CD14-positive monocyte (primary cell): ENCODE measurements around the gene VNN1. TPM values are rescaled to one million over a fixed set of nuclear protein-coding genes. Genes with fewer than 3 reads are reported as not detected.
A peak's percentile ranks its signal among the peaks of the same experiment; 100 is the strongest.

Source experiments
- DNase-seq, 3 donors: peaks; one replicate each; pipeline ENCODE4 v3.0.0-alpha.2; 2011 to 2022
- H2AFZ ChIP-seq: 2 replicates; pipeline ENCODE4 v1.6.0; 2012; ENCODE audit warnings: mild to moderate bottlenecking, low read depth, low read length, inconsistent platforms; ENCODE audit not compliant: insufficient read depth, poor library complexity, severe bottlenecking
- H3K27ac ChIP-seq, 2 donors: 1 replicate in 1 of 2; 2 replicates in 1 of 2; pipeline ENCODE4 v1.5.1; 2012 to 2013; ENCODE audit warnings: low read length in 2 of 2, control low read depth in 1 of 2, inconsistent platforms in 1 of 2, low read depth in 1 of 2, mild to moderate bottlenecking in 1 of 2
- H3K27me3 ChIP-seq, 2 donors: one replicate each; pipeline versions ENCODE4 v1.6.0 to v1.6.1; 2011 to 2013; ENCODE audit warnings: low read length in 2 of 2; ENCODE audit not compliant: control insufficient read depth in 2 of 2, insufficient read depth in 2 of 2
- H3K36me3 ChIP-seq, 2 donors: replicated peaks in 1 of 2; 1 replicate in 1 of 2; 2 replicates in 1 of 2; pipeline versions ENCODE4 v1.5.1 to v1.6.1; 2012 to 2013; ENCODE audit warnings: low read length in 2 of 2, control low read depth in 1 of 2, inconsistent platforms in 1 of 2, mild to moderate bottlenecking in 1 of 2; ENCODE audit not compliant: insufficient read depth in 2 of 2, control insufficient read depth in 1 of 2
- H3K4me1 ChIP-seq, 2 donors: 1 replicate in 1 of 2; 2 replicates in 1 of 2; pipeline versions ENCODE4 v1.5.1 to v1.6.1; 2012 to 2013; ENCODE audit warnings: low read length in 2 of 2, control low read depth in 1 of 2, inconsistent platforms in 1 of 2, mild to moderate bottlenecking in 1 of 2, moderate library complexity in 1 of 2; ENCODE audit not compliant: insufficient read depth in 2 of 2, control insufficient read depth in 1 of 2
- H3K4me2 ChIP-seq: replicated peaks from 2 replicates; pipeline ENCODE3; 2012; ENCODE audit warnings: low read length, moderate library complexity, mild to moderate bottlenecking; ENCODE audit not compliant: poor library complexity, severe bottlenecking; ENCODE audit errors: extremely low read depth
- H3K4me3 ChIP-seq, 3 experiments: fragments of 200-600 bp in 1 of 3; sonication (generic) in 1 of 3; replicated peaks in 1 of 3; 1 replicate in 2 of 3; 2 replicates in 1 of 3; pipeline ENCODE4 v1.5.1; 2011 to 2013; ENCODE audit warnings: low read length in 3 of 3, mild to moderate bottlenecking in 3 of 3, control low read depth in 2 of 3, low read depth in 2 of 3, inconsistent platforms in 1 of 3, moderate library complexity in 1 of 3
- H3K79me2 ChIP-seq: 2 replicates; pipeline ENCODE4 v1.6.0; 2012; ENCODE audit warnings: mild to moderate bottlenecking, control low read depth, inconsistent platforms, low read length, moderate library complexity; ENCODE audit not compliant: insufficient read depth
- H3K9ac ChIP-seq: 2 replicates; pipeline ENCODE4 v1.6.0; 2017; ENCODE audit warnings: low read length, mild to moderate bottlenecking; ENCODE audit not compliant: insufficient read depth, poor library complexity, severe bottlenecking
- H3K9me3 ChIP-seq, 2 donors: replicated peaks in 1 of 2; 1 replicate in 1 of 2; 2 replicates in 1 of 2; pipeline versions ENCODE4 v1.5.1 to v1.6.1; 2012 to 2013; ENCODE audit warnings: low read length in 2 of 2, control low read depth in 1 of 2; ENCODE audit not compliant: control insufficient read depth in 1 of 2, insufficient read depth in 1 of 2
- H4K20me1 ChIP-seq: 2 replicates; pipeline ENCODE4 v1.6.0; 2012; ENCODE audit warnings: mild to moderate bottlenecking, low read length, control low read depth, moderate library complexity; ENCODE audit not compliant: insufficient read depth
- H3K27ac Mint-ChIP-seq, 7 donors: one replicate each; pipeline ENCODE4 v1.8.0; 2020; ENCODE audit warnings: mild to moderate bottlenecking in 7 of 7, mixed read lengths in 7 of 7, moderate library complexity in 6 of 7, inconsistent platforms in 2 of 7
- H3K27me3 Mint-ChIP-seq, 3 donors: one replicate each; pipeline ENCODE4 v1.8.0; 2021 to 2022; ENCODE audit warnings: low read depth in 3 of 3, mild to moderate bottlenecking in 3 of 3, mixed read lengths in 3 of 3, moderate library complexity in 3 of 3, inconsistent platforms in 1 of 3
- H3K36me3 Mint-ChIP-seq, 2 donors: one replicate each; pipeline ENCODE4 v1.8.0; 2020; ENCODE audit warnings: mixed read lengths in 2 of 2, inconsistent platforms in 1 of 2, mild to moderate bottlenecking in 1 of 2
- H3K4me1 Mint-ChIP-seq: one replicate; pipeline ENCODE4 v1.8.0; 2020; ENCODE audit warnings: mild to moderate bottlenecking, mixed read lengths
- H3K4me3 Mint-ChIP-seq, 2 donors: one replicate each; pipeline ENCODE4 v1.8.0; 2020; ENCODE audit warnings: mild to moderate bottlenecking in 2 of 2, mixed read lengths in 2 of 2, moderate library complexity in 1 of 2
- H3K9me3 Mint-ChIP-seq, 7 donors: one replicate each; pipeline ENCODE4 v1.8.0; 2020 to 2022; ENCODE audit warnings: mixed read lengths in 7 of 7, mild to moderate bottlenecking in 6 of 7, moderate library complexity in 6 of 7, inconsistent platforms in 2 of 7
- WGBS: methylation state at CpG from one replicate; pipeline ENCODE4 v1.1.5; 2013; ENCODE audit warnings: missing lambda C conversion rate; ENCODE audit not compliant: insufficient coverage; 5-methylcytosine and 5-hydroxymethylcytosine counted together
- intact Hi-C, 2 donors: fragments of 100-400 bp; cut with micrococcal nuclease; formaldehyde crosslinking; loops; one replicate each; pipeline versions ENCODE4 v1.15.0 to v1.15.1; 2023
- polyA plus RNA-seq, 3 donors: library from polyadenylated mRNA; depleted of rRNA in 1 of 3; unstranded in 2 of 3; stranded (reverse) in 1 of 3; fragments of 300-500 nt in 2 of 3; fragments of >200 nt in 1 of 3; fragmentation: Illumina TruSeq in 2 of 3; gene quantifications; 1 replicate in 2 of 3; 2 replicates in 1 of 3; pipeline ENCODE4 v1.2.3, GENCODE V29; 2012 to 2021
- TF ChIP-seq, protein P1 (sequence below): fragments of 200-600 bp; IDR thresholded peaks from one replicate; pipeline ENCODE4 v1.8.0; 2022; ENCODE audit warnings: antibody characterized with exemption, mild to moderate bottlenecking

The VNN1 gene
- polyA plus RNA-seq, 3 donors: 7.9 to 61.2 (median 47.9) TPM

DNA sequence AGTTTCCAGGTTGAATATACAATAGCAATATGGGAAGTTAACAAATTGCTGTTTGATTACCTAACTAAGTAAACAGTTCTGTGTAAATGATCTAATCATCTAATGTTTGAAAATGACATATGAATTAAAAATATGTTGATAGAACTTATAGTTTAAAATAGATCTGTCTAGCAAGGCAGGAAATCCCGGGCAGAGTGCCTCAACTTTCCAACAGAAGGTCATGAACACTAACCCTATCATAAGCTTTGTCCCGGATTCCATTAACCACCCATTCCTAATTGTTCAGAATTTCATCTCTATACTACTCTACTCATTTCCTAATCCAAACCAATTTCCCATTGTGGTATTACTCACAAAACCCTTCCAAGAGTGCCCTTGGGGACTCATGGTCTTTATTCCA, 65.0 kb downstream of the VNN1 start:
- intact Hi-C loops: no loop called here
- H2AFZ ChIP-seq: no peak overlapping the region
- H3K27ac ChIP-seq: no peak overlapping the region
- no peak overlapping the region for H3K4me2 ChIP-seq
- no peaks in the 10 kb centered on the region for H3K36me3 ChIP-seq
- Mint-ChIP-seq H3K36me3 (no peaks in the 10 kb centered on the region), H3K9me3 (peaks cover 0 to 1% (median 0%) of the 10 kb centered on the region in 7 donors), H3K27ac (no peak overlapping the region), H3K4me3 (no peak overlapping the region), H3K4me1 (peaks cover 2% of the 10 kb centered on the region), H3K27me3 (peaks cover 0 to 2% (median 1%) of the 10 kb centered on the region in 3 donors)
- H4K20me1 ChIP-seq: no peaks in the 10 kb centered on the region
- no peaks in the 10 kb centered on the region for H3K79me2 ChIP-seq
- peaks cover 0 to 11% of the 10 kb centered on the region in 2 donors for H3K9me3 ChIP-seq
- DNase-seq: no peak
- peaks cover 8 to 31% of the 10 kb centered on the region in 2 donors for H3K4me1 ChIP-seq
- 81% methylated on average over 2 of the region's 2 CpGs for WGBS
- TF ChIP-seq, protein P1, sequence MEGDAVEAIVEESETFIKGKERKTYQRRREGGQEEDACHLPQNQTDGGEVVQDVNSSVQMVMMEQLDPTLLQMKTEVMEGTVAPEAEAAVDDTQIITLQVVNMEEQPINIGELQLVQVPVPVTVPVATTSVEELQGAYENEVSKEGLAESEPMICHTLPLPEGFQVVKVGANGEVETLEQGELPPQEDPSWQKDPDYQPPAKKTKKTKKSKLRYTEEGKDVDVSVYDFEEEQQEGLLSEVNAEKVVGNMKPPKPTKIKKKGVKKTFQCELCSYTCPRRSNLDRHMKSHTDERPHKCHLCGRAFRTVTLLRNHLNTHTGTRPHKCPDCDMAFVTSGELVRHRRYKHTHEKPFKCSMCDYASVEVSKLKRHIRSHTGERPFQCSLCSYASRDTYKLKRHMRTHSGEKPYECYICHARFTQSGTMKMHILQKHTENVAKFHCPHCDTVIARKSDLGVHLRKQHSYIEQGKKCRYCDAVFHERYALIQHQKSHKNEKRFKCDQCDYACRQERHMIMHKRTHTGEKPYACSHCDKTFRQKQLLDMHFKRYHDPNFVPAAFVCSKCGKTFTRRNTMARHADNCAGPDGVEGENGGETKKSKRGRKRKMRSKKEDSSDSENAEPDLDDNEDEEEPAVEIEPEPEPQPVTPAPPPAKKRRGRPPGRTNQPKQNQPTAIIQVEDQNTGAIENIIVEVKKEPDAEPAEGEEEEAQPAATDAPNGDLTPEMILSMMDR: no peak
- H3K9ac ChIP-seq: no peak overlapping the region
- H3K4me3 ChIP-seq: no peak overlapping the region
- H3K27me3 ChIP-seq: no peaks in the 10 kb centered on the region

DNA sequence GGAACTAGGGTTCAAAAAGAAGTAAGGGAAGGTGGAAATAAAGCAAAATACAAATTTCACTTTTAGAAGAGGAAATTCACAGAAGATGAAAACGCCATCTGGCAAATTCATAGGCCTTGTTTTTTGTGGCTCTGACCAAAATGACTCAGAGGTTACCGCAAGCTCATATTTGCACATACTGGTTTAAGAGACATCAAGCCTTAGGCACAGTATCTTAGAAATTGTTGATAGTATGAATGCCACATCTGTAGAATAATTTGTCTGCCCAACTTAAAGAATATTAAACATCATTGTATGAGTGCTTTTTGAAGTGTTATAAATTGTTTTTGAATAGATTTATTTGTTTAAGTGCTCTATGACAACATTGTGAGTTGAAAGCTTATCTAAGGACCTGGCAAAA, 65.5 kb downstream of the VNN1 start:
- Mint-ChIP-seq H3K9me3 (peaks cover 0 to 1% (median 0%) of the 10 kb centered on the region in 7 donors), H3K4me1 (peaks cover 2% of the 10 kb centered on the region), H3K36me3 (no peaks in the 10 kb centered on the region), H3K27me3 (peaks cover 0 to 4% (median 1%) of the 10 kb centered on the region in 3 donors), H3K4me3 (no peak overlapping the region), H3K27ac (no peak overlapping the region)
- intact Hi-C loops: no loop called here
- Histone ChIP-seq H3K4me3 (no peak overlapping the region), H3K27me3 (no peaks in the 10 kb centered on the region), H3K27ac (no peak overlapping the region), H3K4me2 (no peak overlapping the region), H2AFZ (no peak overlapping the region), H3K79me2 (no peaks in the 10 kb centered on the region), H3K4me1 (peaks cover 8 to 31% of the 10 kb centered on the region in 2 donors), H3K9ac (no peak overlapping the region), H3K36me3 (no peaks in the 10 kb centered on the region), H3K9me3 (peaks cover 0 to 11% of the 10 kb centered on the region in 2 donors), H4K20me1 (no peaks in the 10 kb centered on the region)
- DNase-seq: peak in 2 of 3 donors; percentile 14 to 34
- WGBS: no CpG with 5 or more reads among the region's 2 CpGs
- TF ChIP-seq, protein P1: no peak
